ENCODE results near the gene ARF5. TPM values are rescaled to one million over a fixed set of nuclear protein-coding genes. Genes with fewer than 3 reads are reported as not detected.

Gene ARF5
- total RNA-seq, 4 donors from 2014 or later: 117 to 180 (median 147) TPM

DNA sequence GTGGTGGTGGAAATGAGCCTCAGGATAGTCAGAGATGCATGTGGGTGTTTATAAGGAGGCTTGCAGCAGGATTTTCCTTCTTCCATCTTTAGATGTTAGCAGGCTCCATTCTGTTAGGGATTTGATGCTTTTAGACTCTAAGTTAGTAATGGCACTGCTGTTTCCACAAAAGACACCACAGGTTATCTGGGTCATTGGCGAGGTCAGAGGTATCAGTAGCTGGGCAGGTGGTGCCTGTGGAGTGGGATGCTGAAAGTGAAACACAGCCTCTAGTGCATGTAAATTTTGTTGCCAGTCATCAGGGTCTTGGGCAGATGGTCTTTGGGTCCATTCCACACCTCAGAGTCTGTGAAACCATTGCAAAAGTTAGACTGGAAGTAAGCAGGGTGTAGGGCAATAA lies 30.6 kb downstream of the ARF5 start:
- Histone ChIP-seq H3K4me1 (no peaks in the 10 kb centered on the region), H3K36me3 (no peaks in the 10 kb centered on the region), H3K4me3 (no peak overlapping the region), H3K9me3 (no peaks in the 10 kb centered on the region), H3K27ac (replicated peaks in 1 of 4) (no peak overlapping the region), H3K27me3 (peaks cover 0 to 69% (median 2%) of the 10 kb centered on the region in 4 donors)
- TF ChIP-seq, protein P1, sequence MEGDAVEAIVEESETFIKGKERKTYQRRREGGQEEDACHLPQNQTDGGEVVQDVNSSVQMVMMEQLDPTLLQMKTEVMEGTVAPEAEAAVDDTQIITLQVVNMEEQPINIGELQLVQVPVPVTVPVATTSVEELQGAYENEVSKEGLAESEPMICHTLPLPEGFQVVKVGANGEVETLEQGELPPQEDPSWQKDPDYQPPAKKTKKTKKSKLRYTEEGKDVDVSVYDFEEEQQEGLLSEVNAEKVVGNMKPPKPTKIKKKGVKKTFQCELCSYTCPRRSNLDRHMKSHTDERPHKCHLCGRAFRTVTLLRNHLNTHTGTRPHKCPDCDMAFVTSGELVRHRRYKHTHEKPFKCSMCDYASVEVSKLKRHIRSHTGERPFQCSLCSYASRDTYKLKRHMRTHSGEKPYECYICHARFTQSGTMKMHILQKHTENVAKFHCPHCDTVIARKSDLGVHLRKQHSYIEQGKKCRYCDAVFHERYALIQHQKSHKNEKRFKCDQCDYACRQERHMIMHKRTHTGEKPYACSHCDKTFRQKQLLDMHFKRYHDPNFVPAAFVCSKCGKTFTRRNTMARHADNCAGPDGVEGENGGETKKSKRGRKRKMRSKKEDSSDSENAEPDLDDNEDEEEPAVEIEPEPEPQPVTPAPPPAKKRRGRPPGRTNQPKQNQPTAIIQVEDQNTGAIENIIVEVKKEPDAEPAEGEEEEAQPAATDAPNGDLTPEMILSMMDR (IDR thresholded peaks at IDR 0.05): no peak
- no peak for TF ChIP-seq EP300 (IDR thresholded peaks at IDR 0.05)
- no peak for TF ChIP-seq POLR2AphosphoS5 (IDR thresholded peaks at IDR 0.05)
- TF ChIP-seq POLR2A (IDR thresholded peaks at IDR 0.05; ENCODE audit: low read depth): no peak
- 63% methylated on average over 1 of the region's 1 CpG for WGBS
- no peak for DNase-seq (ENCODE audit: extremely low spot score)
- intact Hi-C loops (cut with DNase I): no loop called here

DNA sequence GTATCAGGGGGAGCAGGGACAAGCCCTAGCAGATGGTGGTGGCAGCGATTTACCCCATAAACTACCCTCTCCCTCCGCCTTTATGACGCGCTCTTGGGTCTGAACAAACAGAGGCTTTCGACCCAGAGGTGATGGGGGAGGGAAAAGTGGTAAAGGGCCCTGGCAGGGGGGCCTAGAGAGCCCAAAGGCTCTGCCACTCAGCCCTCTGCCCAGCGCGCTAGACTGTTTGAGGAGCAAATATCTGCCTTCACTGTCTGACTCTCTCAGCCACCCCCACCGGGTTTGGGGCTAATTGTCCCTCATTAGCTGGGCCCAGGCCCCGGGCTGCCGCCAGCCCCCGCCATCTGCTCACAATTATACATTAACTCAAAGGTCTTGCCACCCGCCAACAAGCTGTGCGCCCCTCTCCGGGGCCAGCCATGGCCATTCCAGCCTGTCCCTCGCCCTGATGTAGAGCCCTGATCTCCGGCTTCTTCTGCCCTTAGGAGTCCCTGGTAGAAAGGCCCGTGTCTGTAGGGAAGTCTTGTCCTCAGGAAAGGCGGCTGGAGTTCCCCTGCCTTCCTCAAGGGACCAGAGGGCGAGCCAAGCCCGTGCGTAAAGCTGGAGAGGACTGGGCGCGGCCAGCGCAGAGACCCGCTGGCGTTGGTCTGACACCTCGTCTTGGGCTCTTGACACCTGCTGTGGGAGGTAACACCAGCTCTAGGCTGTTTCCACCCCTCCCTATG lies 31.6 kb downstream of the ARF5 start:
- H3K4me1 ChIP-seq: no peaks in the 10 kb centered on the region
- WGBS: 10% methylated on average over 20 of the region's 27 CpGs
- H3K27ac ChIP-seq (replicated peaks in 1 of 4): no peak overlapping the region
- no peaks in the 10 kb centered on the region for H3K9me3 ChIP-seq
- TF ChIP-seq, protein P1 (IDR thresholded peaks at IDR 0.05): no peak
- no peak for TF ChIP-seq EP300 (IDR thresholded peaks at IDR 0.05)
- no peak for TF ChIP-seq POLR2A (IDR thresholded peaks at IDR 0.05; ENCODE audit: low read depth)
- TF ChIP-seq POLR2AphosphoS5 (IDR thresholded peaks at IDR 0.05): no peak
- intact Hi-C loops (cut with DNase I): no loop called here
- H3K36me3 ChIP-seq: no peaks in the 10 kb centered on the region
- H3K27me3 ChIP-seq: peaks cover 0 to 60% (median 2%) of the 10 kb centered on the region in 4 donors
- DNase-seq (ENCODE audit: extremely low spot score): no peak
- H3K4me3 ChIP-seq: no peak overlapping the region

DNA sequence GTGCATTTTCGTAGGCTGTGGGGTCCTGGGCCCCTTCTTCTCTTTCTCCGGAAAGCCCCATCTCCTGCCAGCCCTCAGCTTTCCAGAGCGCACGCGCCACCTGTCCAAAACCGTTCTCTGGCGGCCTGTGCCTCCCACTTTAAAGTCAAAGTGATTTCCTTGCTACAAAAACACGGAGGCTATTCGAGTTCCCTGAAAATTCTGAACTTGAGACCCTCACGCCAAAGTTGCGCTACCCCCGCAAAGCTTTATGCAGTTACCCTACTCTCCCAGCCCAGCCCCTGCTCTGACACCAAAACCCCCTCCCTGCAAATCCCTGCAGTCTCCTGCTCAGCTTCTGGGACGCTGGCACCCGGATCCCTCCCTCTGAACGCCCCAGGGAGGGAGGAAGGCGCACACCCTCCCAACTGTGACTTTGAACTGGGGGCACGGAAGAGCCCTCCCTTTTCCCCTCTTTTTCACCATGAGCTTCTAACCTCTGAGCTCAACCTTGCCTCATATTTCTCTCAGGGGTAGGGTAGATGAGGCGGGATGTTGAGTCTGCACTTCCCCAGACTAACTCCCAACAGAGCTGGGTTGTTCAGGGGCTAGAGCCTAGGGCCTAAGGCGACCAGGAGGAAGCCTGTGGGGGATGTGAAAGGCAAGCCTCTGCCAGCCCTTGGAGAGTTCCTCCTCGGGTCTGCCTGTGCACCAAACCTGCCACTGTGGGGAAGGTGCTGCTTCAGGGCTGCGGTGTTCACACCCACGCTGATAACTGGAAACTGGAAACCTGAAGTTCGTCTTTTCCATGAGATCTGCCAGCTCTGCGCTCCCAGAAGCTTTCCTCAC lies 32.4 kb downstream of the ARF5 start:
- H3K27ac ChIP-seq (replicated peaks in 1 of 4): no peak overlapping the region
- no peaks in the 10 kb centered on the region for H3K36me3 ChIP-seq
- no peaks in the 10 kb centered on the region for H3K4me1 ChIP-seq
- whole genome bisulfite sequencing: 2% methylated on average over 24 of the region's 24 CpGs
- no peaks in the 10 kb centered on the region for H3K9me3 ChIP-seq
- peaks cover 0 to 52% (median 2%) of the 10 kb centered on the region in 4 donors for H3K27me3 ChIP-seq
- no peak for DNase-seq (ENCODE audit: extremely low spot score)
- TF ChIP-seq POLR2A (IDR thresholded peaks at IDR 0.05; ENCODE audit: low read depth) (no peak), POLR2AphosphoS5 (IDR thresholded peaks at IDR 0.05) (no peak), EP300 (IDR thresholded peaks at IDR 0.05) (no peak)
- TF ChIP-seq, protein P1 (IDR thresholded peaks at IDR 0.05): no peak
- intact Hi-C loops (cut with DNase I): no loop called here
- no peak overlapping the region for H3K4me3 ChIP-seq

DNA sequence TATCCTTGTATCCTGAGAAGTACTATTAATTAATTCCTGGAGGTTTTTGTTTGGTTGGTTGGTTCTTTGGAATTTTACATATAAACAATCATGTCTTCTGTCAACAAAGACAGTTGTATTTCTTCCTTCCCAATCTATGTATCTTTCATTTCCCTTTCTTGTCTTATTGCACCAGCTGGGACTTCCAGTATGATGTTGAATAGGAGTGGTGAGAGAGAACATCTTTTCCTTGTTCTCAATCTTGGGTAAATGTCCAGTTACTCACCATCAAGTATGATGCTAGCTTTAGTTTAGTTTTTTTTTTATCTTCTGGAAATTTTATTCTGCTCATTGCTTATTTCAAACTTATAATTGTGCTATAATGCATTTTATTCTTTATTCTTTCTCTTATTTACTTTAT lies 37.1 kb downstream of the ARF5 start:
- no peak for TF ChIP-seq POLR2AphosphoS5 (IDR thresholded peaks at IDR 0.05)
- no peak for TF ChIP-seq POLR2A (IDR thresholded peaks at IDR 0.05; ENCODE audit: low read depth)
- TF ChIP-seq, protein P1 (IDR thresholded peaks at IDR 0.05): no peak
- TF ChIP-seq EP300 (IDR thresholded peaks at IDR 0.05): no peak
- Histone ChIP-seq H3K4me3 (no peak overlapping the region), H3K27ac (replicated peaks in 1 of 4) (no peak overlapping the region), H3K36me3 (no peaks in the 10 kb centered on the region), H3K4me1 (no peaks in the 10 kb centered on the region), H3K9me3 (no peaks in the 10 kb centered on the region), H3K27me3 (peaks cover 0 to 9% (median 0%) of the 10 kb centered on the region in 4 donors)
- no peak for DNase-seq (ENCODE audit: extremely low spot score)
- intact Hi-C loops (cut with DNase I): no loop called here

All from esophagus muscularis mucosa (tissue), 4 donors.